ENCODE results near the gene MSI2.

MSI2 gene

GRCh38 chr17:57285701-57286100 lies 29.4 kb downstream of the MSI2 start:
- Histone ChIP-seq H3K36me3 (ENCODE audit: control insufficient read depth, low read depth, low read length) (peaks cover 6% of the 10 kb centered on the region), H3K4me1 (ENCODE audit: control insufficient read depth, low read depth, low read length) (peaks cover 64% of the 10 kb centered on the region), H3K9me3 (ENCODE audit: control insufficient read depth, low read depth, low read length) (no peaks in the 10 kb centered on the region), H3K9ac (ENCODE audit: low read length) (no peak overlapping the region), H3K4me3 (ENCODE audit: low read length) (peak overlapping the region; percentile 7), H3K27me3 (ENCODE audit: control insufficient read depth, insufficient read depth, low read length) (no peaks in the 10 kb centered on the region), H3K27ac (ENCODE audit: low read length) (no peak overlapping the region)

- no peaks in the 10 kb centered on the region for H3K27me3 ChIP-seq (ENCODE audit: control insufficient read depth, insufficient read depth, low read length)
- peak overlapping the region; percentile 21 for H3K27ac ChIP-seq (ENCODE audit: low read length)
- no peak overlapping the region for H3K9ac ChIP-seq (ENCODE audit: low read length)
- H3K4me3 ChIP-seq (ENCODE audit: low read length): peak overlapping the region; percentile 7
- peaks cover 58% of the 10 kb centered on the region for H3K4me1 ChIP-seq (ENCODE audit: control insufficient read depth, low read depth, low read length)
- H3K9me3 ChIP-seq (ENCODE audit: control insufficient read depth, low read depth, low read length): no peaks in the 10 kb centered on the region
- peaks cover 3% of the 10 kb centered on the region for H3K36me3 ChIP-seq (ENCODE audit: control insufficient read depth, low read depth, low read length)
These were observed 30.2 kb downstream of the MSI2 start for GRCh38 chr17:57286399-57287105.

- Histone ChIP-seq H3K9ac (ENCODE audit: low read length) (no peak overlapping the region), H3K27me3 (ENCODE audit: control insufficient read depth, insufficient read depth, low read length) (no peaks in the 10 kb centered on the region), H3K36me3 (ENCODE audit: control insufficient read depth, low read depth, low read length) (peaks cover 3% of the 10 kb centered on the region), H3K4me3 (ENCODE audit: low read length) (no peak overlapping the region), H3K4me1 (ENCODE audit: control insufficient read depth, low read depth, low read length) (peaks cover 42% of the 10 kb centered on the region), H3K27ac (ENCODE audit: low read length) (no peak overlapping the region), H3K9me3 (ENCODE audit: control insufficient read depth, low read depth, low read length) (no peaks in the 10 kb centered on the region)
These were observed 31.9 kb downstream of the MSI2 start for GRCh38 chr17:57288040-57288772.

- H3K9ac ChIP-seq (ENCODE audit: low read length): no peak overlapping the region
- H3K27ac ChIP-seq (ENCODE audit: low read length): no peak overlapping the region
- peaks cover 40% of the 10 kb centered on the region for H3K4me1 ChIP-seq (ENCODE audit: control insufficient read depth, low read depth, low read length)
- no peaks in the 10 kb centered on the region for H3K27me3 ChIP-seq (ENCODE audit: control insufficient read depth, insufficient read depth, low read length)
- no peaks in the 10 kb centered on the region for H3K9me3 ChIP-seq (ENCODE audit: control insufficient read depth, low read depth, low read length)
- H3K4me3 ChIP-seq (ENCODE audit: low read length): no peak overlapping the region
- H3K36me3 ChIP-seq (ENCODE audit: control insufficient read depth, low read depth, low read length): peaks cover 3% of the 10 kb centered on the region
These were observed 32.4 kb downstream of the MSI2 start for GRCh38 chr17:57288773-57289121.

GRCh38 chr17:57289130-57289529 lies 32.8 kb downstream of the MSI2 start:
- H3K27ac ChIP-seq (ENCODE audit: low read length): no peak overlapping the region
- H3K36me3 ChIP-seq (ENCODE audit: control insufficient read depth, low read depth, low read length): peaks cover 3% of the 10 kb centered on the region
- no peaks in the 10 kb centered on the region for H3K9me3 ChIP-seq (ENCODE audit: control insufficient read depth, low read depth, low read length)
- H3K9ac ChIP-seq (ENCODE audit: low read length): peak overlapping the region; percentile 13
- no peak overlapping the region for H3K4me3 ChIP-seq (ENCODE audit: low read length)
- H3K27me3 ChIP-seq (ENCODE audit: control insufficient read depth, insufficient read depth, low read length): no peaks in the 10 kb centered on the region
- peaks cover 39% of the 10 kb centered on the region for H3K4me1 ChIP-seq (ENCODE audit: control insufficient read depth, low read depth, low read length)

- Histone ChIP-seq H3K27me3 (ENCODE audit: control insufficient read depth, insufficient read depth, low read length) (no peaks in the 10 kb centered on the region), H3K36me3 (ENCODE audit: control insufficient read depth, low read depth, low read length) (peaks cover 3% of the 10 kb centered on the region), H3K4me3 (ENCODE audit: low read length) (no peak overlapping the region), H3K9me3 (ENCODE audit: control insufficient read depth, low read depth, low read length) (no peaks in the 10 kb centered on the region), H3K4me1 (ENCODE audit: control insufficient read depth, low read depth, low read length) (peaks cover 39% of the 10 kb centered on the region), H3K9ac (ENCODE audit: low read length) (peak overlapping the region; percentile 13), H3K27ac (ENCODE audit: low read length) (no peak overlapping the region)
These were observed 33.3 kb downstream of the MSI2 start for GRCh38 chr17:57289613-57290012.

GRCh38 chr17:57290981-57291380 lies 34.7 kb downstream of the MSI2 start:
- no peaks in the 10 kb centered on the region for H3K27me3 ChIP-seq (ENCODE audit: control insufficient read depth, insufficient read depth, low read length)
- peaks cover 3% of the 10 kb centered on the region for H3K36me3 ChIP-seq (ENCODE audit: control insufficient read depth, low read depth, low read length)
- H3K4me1 ChIP-seq (ENCODE audit: control insufficient read depth, low read depth, low read length): peaks cover 39% of the 10 kb centered on the region
- H3K4me3 ChIP-seq (ENCODE audit: low read length): no peak overlapping the region
- H3K27ac ChIP-seq (ENCODE audit: low read length): no peak overlapping the region
- no peaks in the 10 kb centered on the region for H3K9me3 ChIP-seq (ENCODE audit: control insufficient read depth, low read depth, low read length)
- H3K9ac ChIP-seq (ENCODE audit: low read length): no peak overlapping the region

GRCh38 chr17:57292091-57292490 lies 35.8 kb downstream of the MSI2 start:
- H3K27ac ChIP-seq (ENCODE audit: low read length): no peak overlapping the region
- H3K4me3 ChIP-seq (ENCODE audit: low read length): no peak overlapping the region
- no peaks in the 10 kb centered on the region for H3K9me3 ChIP-seq (ENCODE audit: control insufficient read depth, low read depth, low read length)
- no peak overlapping the region for H3K9ac ChIP-seq (ENCODE audit: low read length)
- no peaks in the 10 kb centered on the region for H3K27me3 ChIP-seq (ENCODE audit: control insufficient read depth, insufficient read depth, low read length)
- peaks cover 3% of the 10 kb centered on the region for H3K36me3 ChIP-seq (ENCODE audit: control insufficient read depth, low read depth, low read length)
- peaks cover 28% of the 10 kb centered on the region for H3K4me1 ChIP-seq (ENCODE audit: control insufficient read depth, low read depth, low read length)

GRCh38 chr17:57293077-57293476 lies 36.8 kb downstream of the MSI2 start:
- Histone ChIP-seq H3K27me3 (ENCODE audit: control insufficient read depth, insufficient read depth, low read length) (no peaks in the 10 kb centered on the region), H3K27ac (ENCODE audit: low read length) (no peak overlapping the region), H3K9me3 (ENCODE audit: control insufficient read depth, low read depth, low read length) (no peaks in the 10 kb centered on the region), H3K9ac (ENCODE audit: low read length) (no peak overlapping the region), H3K4me3 (ENCODE audit: low read length) (no peak overlapping the region), H3K4me1 (ENCODE audit: control insufficient read depth, low read depth, low read length) (peaks cover 26% of the 10 kb centered on the region), H3K36me3 (ENCODE audit: control insufficient read depth, low read depth, low read length) (peaks cover 9% of the 10 kb centered on the region)

GRCh38 chr17:57294101-57294500 lies 37.8 kb downstream of the MSI2 start:
- Histone ChIP-seq H3K4me1 (ENCODE audit: control insufficient read depth, low read depth, low read length) (peaks cover 22% of the 10 kb centered on the region), H3K27ac (ENCODE audit: low read length) (no peak overlapping the region)

GRCh38 chr17:57294629-57295501 lies 38.5 kb downstream of the MSI2 start:
- Histone ChIP-seq H3K9me3 (ENCODE audit: control insufficient read depth, low read depth, low read length) (no peaks in the 10 kb centered on the region), H3K27ac (ENCODE audit: low read length) (no peak overlapping the region), H3K36me3 (ENCODE audit: control insufficient read depth, low read depth, low read length) (peaks cover 9% of the 10 kb centered on the region), H3K9ac (ENCODE audit: low read length) (no peak overlapping the region), H3K4me1 (ENCODE audit: control insufficient read depth, low read depth, low read length) (peaks cover 19% of the 10 kb centered on the region), H3K4me3 (ENCODE audit: low read length) (no peak overlapping the region), H3K27me3 (ENCODE audit: control insufficient read depth, insufficient read depth, low read length) (no peaks in the 10 kb centered on the region)

More at GRCh38 chr17:57294101-57294500, 37.8 kb downstream of the MSI2 start:
- Histone ChIP-seq H3K9ac (ENCODE audit: low read length) (no peak overlapping the region), H3K4me3 (ENCODE audit: low read length) (no peak overlapping the region), H3K9me3 (ENCODE audit: control insufficient read depth, low read depth, low read length) (no peaks in the 10 kb centered on the region), H3K27me3 (ENCODE audit: control insufficient read depth, insufficient read depth, low read length) (no peaks in the 10 kb centered on the region), H3K36me3 (ENCODE audit: control insufficient read depth, low read depth, low read length) (peaks cover 9% of the 10 kb centered on the region)

Measured in iPS-18a (cell line).